GM23338 (cell line): Measurements from ENCODE around the gene MAPK12. TPM values are rescaled to one million over a fixed set of nuclear protein-coding genes. Genes with fewer than 3 reads are reported as not detected.

Experiments used
- ATAC-seq: fragments of 200-7000 bp; cut with Tn5 transposase; 3 replicates; pipeline ENCODE4 v1.9.1; 2020
- DNase-seq: peaks from one replicate; pipeline ENCODE4 v3.0.0-alpha.2; 2015; ENCODE audit warnings: low spot score
- H2AFZ ChIP-seq: fragments of 200-600 bp; sonication (generic); 2 replicates; pipeline ENCODE4 v1.8.0; 2016; ENCODE audit warnings: antibody characterized with exemption, mild to moderate bottlenecking, moderate library complexity
- H3F3A ChIP-seq: fragments of 200-600 bp; sonication (generic); replicated peaks from 2 replicates; pipeline ENCODE4 v1.8.0; 2017; ENCODE audit warnings: antibody characterized with exemption, mixed run types, low read depth
- H3K27ac ChIP-seq: fragments of 200-600 bp; sonication (generic); 2 replicates; pipeline ENCODE4 v1.6.1; 2016; ENCODE audit warnings: low read depth
- H3K27me3 ChIP-seq: fragments of 200-600 bp; sonication (generic); 2 replicates; pipeline ENCODE4 v1.8.0; 2016; ENCODE audit warnings: mild to moderate bottlenecking, mixed run types, moderate library complexity; ENCODE audit not compliant: insufficient read depth
- H3K36me3 ChIP-seq: fragments of 200-600 bp; sonication (generic); 2 replicates; pipeline ENCODE4 v1.8.0; 2016; ENCODE audit warnings: mild to moderate bottlenecking; ENCODE audit not compliant: insufficient read depth
- H3K4me1 ChIP-seq: fragments of 200-600 bp; sonication (generic); 2 replicates; pipeline ENCODE4 v1.8.0; 2016; ENCODE audit warnings: mild to moderate bottlenecking, moderate library complexity; ENCODE audit not compliant: insufficient read depth
- H3K4me2 ChIP-seq: fragments of 200-600 bp; sonication (generic); 2 replicates; pipeline ENCODE4 v1.7.1; 2017; ENCODE audit warnings: mixed run types
- H3K4me3 ChIP-seq: fragments of 200-600 bp; sonication (generic); 2 replicates; pipeline ENCODE4 v1.6.1; 2016; ENCODE audit warnings: mixed run types
- H3K79me2 ChIP-seq: fragments of 200-600 bp; sonication (generic); replicated peaks from 2 replicates; pipeline ENCODE4 v1.8.0; 2017; ENCODE audit warnings: mild to moderate bottlenecking; ENCODE audit not compliant: insufficient read depth
- H3K9me2 ChIP-seq: fragments of 200-600 bp; sonication (generic); 2 replicates; pipeline ENCODE4 v1.8.0; 2017; ENCODE audit not compliant: insufficient read depth
- H4K20me1 ChIP-seq: fragments of 200-600 bp; sonication (generic); replicated peaks from 2 replicates; pipeline ENCODE4 v1.8.0; 2017; ENCODE audit warnings: mild to moderate bottlenecking; ENCODE audit not compliant: insufficient read depth
- H3K27ac Mint-ChIP-seq: 2 replicates; pipeline ENCODE4 v1.8.0; 2020; ENCODE audit warnings: inconsistent platforms, mild to moderate bottlenecking, moderate library complexity, mixed read lengths
- H3K27me3 Mint-ChIP-seq: 3 replicates; pipeline ENCODE4 v1.8.0; 2022; ENCODE audit warnings: low read depth, mild to moderate bottlenecking, moderate library complexity, mixed read lengths, inconsistent platforms; ENCODE audit not compliant: insufficient read depth, poor library complexity
- H3K36me3 Mint-ChIP-seq: 3 replicates; pipeline ENCODE4 v1.8.0; 2021; ENCODE audit warnings: low read depth, mild to moderate bottlenecking, inconsistent platforms, moderate library complexity, mixed read lengths
- H3K4me1 Mint-ChIP-seq: 3 replicates; pipeline ENCODE4 v1.8.0; 2020; ENCODE audit warnings: mild to moderate bottlenecking, inconsistent platforms, mixed read lengths
- H3K4me3 Mint-ChIP-seq: 3 replicates; pipeline ENCODE4 v1.8.0; 2021; ENCODE audit warnings: moderate library complexity, mild to moderate bottlenecking, inconsistent platforms, mixed read lengths
- H3K9me3 Mint-ChIP-seq: 3 replicates; pipeline ENCODE4 v1.8.0; 2020; ENCODE audit warnings: moderate library complexity, mild to moderate bottlenecking, inconsistent platforms, mixed read lengths
- CREB1 ChIP-seq: fragments of 250-450 bp; sonication (Bioruptor Pico); IDR thresholded peaks from 2 replicates; pipeline ENCODE4 v1.5.0; 2020; ENCODE audit warnings: low read depth, mild to moderate bottlenecking, moderate library complexity
- EZH2 ChIP-seq: fragments of 200-600 bp; sonication (generic); IDR thresholded peaks from one replicate; pipeline ENCODE4 v1.8.0; 2017; ENCODE audit warnings: antibody characterized with exemption, mild to moderate bottlenecking, low read depth; ENCODE audit not compliant: unreplicated experiment
- EZH2phosphoT487 ChIP-seq: fragments of 200-600 bp; sonication (generic); IDR thresholded peaks from one replicate; pipeline ENCODE4 v1.8.1; 2018; ENCODE audit warnings: antibody characterized with exemption; ENCODE audit not compliant: unreplicated experiment
- JUNB ChIP-seq: IDR thresholded peaks from one replicate; pipeline ENCODE4 v1.6.1; 2016; ENCODE audit warnings: antibody characterized with exemption; ENCODE audit not compliant: unreplicated experiment
- NANOG ChIP-seq: IDR thresholded peaks from 2 replicates; pipeline ENCODE4 v1.6.1; 2016; ENCODE audit warnings: antibody characterized with exemption, borderline replicate concordance
- POLR2AphosphoS5 ChIP-seq: IDR thresholded peaks from 2 replicates; pipeline ENCODE4 v1.6.1; 2016; ENCODE audit warnings: antibody characterized with exemption, low read depth
- REST ChIP-seq: IDR thresholded peaks from one replicate; pipeline ENCODE4 v1.6.1; 2018; ENCODE audit warnings: antibody characterized with exemption; ENCODE audit not compliant: unreplicated experiment
- STAT1 ChIP-seq: IDR thresholded peaks from one replicate; pipeline ENCODE4 v1.6.1; 2016; ENCODE audit warnings: antibody characterized with exemption; ENCODE audit not compliant: unreplicated experiment
- ZNF114 ChIP-seq: fragments of 250-450 bp; sonication (Bioruptor Pico); IDR thresholded peaks from 2 replicates; pipeline ENCODE4 v1.5.0; 2020; ENCODE audit warnings: mild to moderate bottlenecking, moderate library complexity
- ZNF331 ChIP-seq: fragments of 250-450 bp; sonication (Bioruptor Pico); IDR thresholded peaks from 2 replicates; pipeline ENCODE4 v1.5.0; 2020; ENCODE audit warnings: low read depth, mild to moderate bottlenecking, moderate library complexity
- ZNF462 ChIP-seq: fragments of 250-450 bp; sonication (Bioruptor Pico); IDR thresholded peaks from 2 replicates; pipeline ENCODE4 v1.5.0; 2020; ENCODE audit warnings: mild to moderate bottlenecking, moderate library complexity
- polyA plus RNA-seq: library from polyadenylated mRNA; unstranded; fragments of >200 nt; fragmentation: Nextera tagmentation; extraction: Ambion mirVana; gene quantifications from 2 replicates; pipeline ENCODE4 v1.2.1, GENCODE V29; 2016
- total RNA-seq: library from RNA; depleted of rRNA; stranded (reverse); fragments of >200 nt; shearing (Covaris generic); gene quantifications from 2 replicates; pipeline ENCODE4 v1.2.3, GENCODE V29; 2014
- TF ChIP-seq, protein P1 (sequence below): IDR thresholded peaks from 2 replicates; pipeline ENCODE4 v1.6.1; 2016; ENCODE audit warnings: antibody characterized with exemption
- TF ChIP-seq, protein P2 (sequence below), 2 experiments: fragments of 200-600 bp in 1 of 2; sonication (generic) in 1 of 2; conservative IDR thresholded peaks; 2 replicates each; pipeline versions ENCODE4 v1.5.1 to v1.6.1; 2016 to 2017; ENCODE audit warnings: antibody characterized with exemption in 2 of 2, low read depth in 2 of 2, mild to moderate bottlenecking in 2 of 2, moderate library complexity in 1 of 2

MAPK12 gene
- total and polyA plus RNA-seq, 2 experiments from 2014 or later = 10.4 to 26.1 TPM

DNA sequence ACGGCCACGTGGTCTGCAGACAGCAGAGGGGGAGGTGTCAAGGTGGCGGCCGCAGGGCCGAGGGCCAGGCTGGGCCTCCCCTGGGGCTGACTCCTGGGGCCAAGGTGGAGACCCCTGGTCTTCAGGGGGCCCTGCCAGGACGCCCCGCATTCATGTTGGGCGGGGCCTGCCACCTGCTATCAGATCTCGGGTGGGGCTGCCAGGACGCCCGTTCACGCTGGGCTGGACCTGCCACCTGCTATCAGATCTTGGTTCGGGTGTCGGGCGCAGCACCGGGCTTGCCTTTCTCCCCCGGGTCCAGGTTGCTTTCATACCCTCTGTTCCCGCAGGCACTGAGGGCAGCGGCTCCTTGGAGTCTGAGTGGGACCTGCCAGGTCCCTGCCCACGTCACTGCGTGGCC is 24.8 kb upstream of the MAPK12 start:
- Mint-ChIP-seq H3K4me1 (no peaks in the 10 kb centered on the region), H3K4me3 (no peak overlapping the region), H3K36me3 (peaks cover 21% of the 10 kb centered on the region), H3K27me3 (peaks cover 5% of the 10 kb centered on the region), H3K27ac (no peak overlapping the region), H3K9me3 (no peaks in the 10 kb centered on the region)
- no peak for ATAC-seq
- no peaks in the 10 kb centered on the region for H4K20me1 ChIP-seq
- H3K9me2 ChIP-seq = no peaks in the 10 kb centered on the region
- no peak overlapping the region for H2AFZ ChIP-seq
- H3K27ac ChIP-seq = no peak overlapping the region
- H3F3A ChIP-seq = no peaks in the 10 kb centered on the region
- no peak for TF ChIP-seq POLR2AphosphoS5
- TF ChIP-seq, protein P1, sequence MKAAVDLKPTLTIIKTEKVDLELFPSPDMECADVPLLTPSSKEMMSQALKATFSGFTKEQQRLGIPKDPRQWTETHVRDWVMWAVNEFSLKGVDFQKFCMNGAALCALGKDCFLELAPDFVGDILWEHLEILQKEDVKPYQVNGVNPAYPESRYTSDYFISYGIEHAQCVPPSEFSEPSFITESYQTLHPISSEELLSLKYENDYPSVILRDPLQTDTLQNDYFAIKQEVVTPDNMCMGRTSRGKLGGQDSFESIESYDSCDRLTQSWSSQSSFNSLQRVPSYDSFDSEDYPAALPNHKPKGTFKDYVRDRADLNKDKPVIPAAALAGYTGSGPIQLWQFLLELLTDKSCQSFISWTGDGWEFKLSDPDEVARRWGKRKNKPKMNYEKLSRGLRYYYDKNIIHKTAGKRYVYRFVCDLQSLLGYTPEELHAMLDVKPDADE = no peak
- no peak for TF ChIP-seq ZNF462
- no peak for TF ChIP-seq ZNF114 (CRISPR knock-in tag)
- TF ChIP-seq STAT1 = no peak
- TF ChIP-seq EZH2 = no peak
- TF ChIP-seq EZH2phosphoT487 = no peak
- TF ChIP-seq NANOG = no peak
- TF ChIP-seq ZNF331 (CRISPR knock-in tag) = no peak
- no peak for TF ChIP-seq REST
- TF ChIP-seq JUNB = no peak
- TF ChIP-seq, protein P2, sequence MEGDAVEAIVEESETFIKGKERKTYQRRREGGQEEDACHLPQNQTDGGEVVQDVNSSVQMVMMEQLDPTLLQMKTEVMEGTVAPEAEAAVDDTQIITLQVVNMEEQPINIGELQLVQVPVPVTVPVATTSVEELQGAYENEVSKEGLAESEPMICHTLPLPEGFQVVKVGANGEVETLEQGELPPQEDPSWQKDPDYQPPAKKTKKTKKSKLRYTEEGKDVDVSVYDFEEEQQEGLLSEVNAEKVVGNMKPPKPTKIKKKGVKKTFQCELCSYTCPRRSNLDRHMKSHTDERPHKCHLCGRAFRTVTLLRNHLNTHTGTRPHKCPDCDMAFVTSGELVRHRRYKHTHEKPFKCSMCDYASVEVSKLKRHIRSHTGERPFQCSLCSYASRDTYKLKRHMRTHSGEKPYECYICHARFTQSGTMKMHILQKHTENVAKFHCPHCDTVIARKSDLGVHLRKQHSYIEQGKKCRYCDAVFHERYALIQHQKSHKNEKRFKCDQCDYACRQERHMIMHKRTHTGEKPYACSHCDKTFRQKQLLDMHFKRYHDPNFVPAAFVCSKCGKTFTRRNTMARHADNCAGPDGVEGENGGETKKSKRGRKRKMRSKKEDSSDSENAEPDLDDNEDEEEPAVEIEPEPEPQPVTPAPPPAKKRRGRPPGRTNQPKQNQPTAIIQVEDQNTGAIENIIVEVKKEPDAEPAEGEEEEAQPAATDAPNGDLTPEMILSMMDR (conservative IDR thresholded peaks at IDR 0.05; ENCODE audit: low read depth in 2 of 2) = no peak
- TF ChIP-seq CREB1 (CRISPR knock-in tag) = no peak
- DNase-seq = no peak
- no peak overlapping the region for H3K4me2 ChIP-seq
- H3K79me2 ChIP-seq = peaks cover under 1% of the 10 kb centered on the region; the same call in 1 of the 2 replicates
- H3K4me1 ChIP-seq = no peaks in the 10 kb centered on the region
- no peak overlapping the region for H3K4me3 ChIP-seq
- H3K27me3 ChIP-seq = no peaks in the 10 kb centered on the region
- H3K36me3 ChIP-seq = no peaks in the 10 kb centered on the region
